ENCODE data around the gene FAM43A.

DNA sequence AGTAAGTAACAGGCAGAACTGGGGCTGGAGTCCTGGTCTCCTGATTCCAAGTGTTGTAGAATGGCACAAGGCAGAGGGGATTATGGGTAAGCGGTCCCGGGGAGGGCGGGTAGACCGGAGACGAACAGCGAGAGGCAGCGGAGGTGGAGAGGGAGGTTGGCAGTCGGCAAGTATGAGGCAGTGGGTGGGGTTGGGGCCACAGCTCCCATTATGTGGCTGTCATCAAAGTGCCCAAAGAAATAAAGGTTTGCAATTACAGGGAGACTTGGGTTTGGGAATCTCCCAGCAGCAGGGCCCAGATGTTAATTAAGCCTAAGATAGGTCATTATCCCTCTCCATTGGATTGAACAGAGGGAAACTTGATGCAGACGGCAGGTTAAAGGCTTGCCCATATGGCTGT is 16.9 kb downstream of the FAM43A start:
- TF ChIP-seq, protein P1, sequence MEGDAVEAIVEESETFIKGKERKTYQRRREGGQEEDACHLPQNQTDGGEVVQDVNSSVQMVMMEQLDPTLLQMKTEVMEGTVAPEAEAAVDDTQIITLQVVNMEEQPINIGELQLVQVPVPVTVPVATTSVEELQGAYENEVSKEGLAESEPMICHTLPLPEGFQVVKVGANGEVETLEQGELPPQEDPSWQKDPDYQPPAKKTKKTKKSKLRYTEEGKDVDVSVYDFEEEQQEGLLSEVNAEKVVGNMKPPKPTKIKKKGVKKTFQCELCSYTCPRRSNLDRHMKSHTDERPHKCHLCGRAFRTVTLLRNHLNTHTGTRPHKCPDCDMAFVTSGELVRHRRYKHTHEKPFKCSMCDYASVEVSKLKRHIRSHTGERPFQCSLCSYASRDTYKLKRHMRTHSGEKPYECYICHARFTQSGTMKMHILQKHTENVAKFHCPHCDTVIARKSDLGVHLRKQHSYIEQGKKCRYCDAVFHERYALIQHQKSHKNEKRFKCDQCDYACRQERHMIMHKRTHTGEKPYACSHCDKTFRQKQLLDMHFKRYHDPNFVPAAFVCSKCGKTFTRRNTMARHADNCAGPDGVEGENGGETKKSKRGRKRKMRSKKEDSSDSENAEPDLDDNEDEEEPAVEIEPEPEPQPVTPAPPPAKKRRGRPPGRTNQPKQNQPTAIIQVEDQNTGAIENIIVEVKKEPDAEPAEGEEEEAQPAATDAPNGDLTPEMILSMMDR (IDR thresholded peaks at IDR 0.05) = no peak
- no peak for TF ChIP-seq POLR2AphosphoS5 (IDR thresholded peaks at IDR 0.05)

Measured in suprapubic skin (tissue), 3 donors.